HepG2 (cell line): Measurements from ENCODE around the gene NSG2. TPM values are rescaled to one million over a fixed set of nuclear protein-coding genes. Genes with fewer than 3 reads are reported as not detected.

ENCODE experiments used
- ATAC-seq: fragments of 200-7000 bp; cut with Tn5 transposase; 3 replicates; pipeline ENCODE4 v1.9.1; 2020; ENCODE audit warnings: mild to moderate bottlenecking, moderate library complexity
- BruUV-seq: library from RNA; stranded (reverse); fragments of 400-500 nt; replicated peaks from 2 replicates; lab custom pipeline; 2021; lab: Mats Ljungman, UMichigan
- CTCF ChIA-PET: fragments of 300-600 bp; formaldehyde crosslinking; extraction: SDS; loops from one replicate; lab custom pipeline; 2021; ENCODE audit warnings: low total read pairs, inconsistent platforms, low intra/inter-chr PET ratio; lab: Yijun Ruan, JAX
- POLR2A ChIA-PET: fragments of 350-600 bp; sonication (Branson Sonifier 250); formaldehyde crosslinking; loops from one replicate; lab custom pipeline; 2020; ENCODE audit warnings: antibody characterized with exemption, inconsistent platforms; lab: Yijun Ruan, JAX
- DNase-seq: peaks from one replicate; pipeline ENCODE4 v3.0.0-alpha.2; 2015; ENCODE audit warnings: low spot score
- FAIRE-seq: peaks from 3 replicates; lab custom pipeline; 2011; peaks lifted over from hg19 to GRCh38; lab: Jason Lieb, UNC
- H2AFZ ChIP-seq: one replicate; pipeline ENCODE4 v1.6.1; 2011; ENCODE audit warnings: low read length, inconsistent platforms
- H3K27ac ChIP-seq: fragments of 300-600 bp; 3 replicates; pipeline ENCODE4 v1.8.0; 2011; ENCODE audit warnings: mixed run types, mild to moderate bottlenecking, mixed read lengths, low read length, inconsistent platforms; ENCODE audit not compliant: insufficient read depth; ENCODE audit errors: extremely low read length
- H3K27me3 ChIP-seq, 2 experiments: fragments of 200-600 bp in 1 of 2; 2 replicates in 1 of 2; 3 replicates in 1 of 2; pipeline versions ENCODE4 v1.6.0 to v1.8.0; 2011; ENCODE audit warnings: low read length in 2 of 2, mild to moderate bottlenecking in 2 of 2, moderate library complexity in 2 of 2, inconsistent platforms in 1 of 2; ENCODE audit not compliant: insufficient read depth in 2 of 2, control insufficient read depth in 1 of 2
- H3K36me3 ChIP-seq, 2 experiments: fragments of 200-600 bp in 1 of 2; replicated peaks in 1 of 2; 2 replicates in 1 of 2; 3 replicates in 1 of 2; pipeline versions ENCODE4 v1.5.1 to v1.8.0; 2011; ENCODE audit warnings: low read length in 2 of 2, inconsistent platforms in 1 of 2; ENCODE audit not compliant: insufficient read depth in 2 of 2, control insufficient read depth in 1 of 2
- H3K4me1 ChIP-seq: 2 replicates; pipeline ENCODE4 v1.5.1; 2012; ENCODE audit warnings: low read length, inconsistent platforms; ENCODE audit not compliant: insufficient read depth
- H3K4me2 ChIP-seq: 2 replicates; pipeline ENCODE4 v1.6.0; 2011; ENCODE audit warnings: low read depth, low read length, inconsistent platforms
- H3K4me3 ChIP-seq, 3 experiments: fragments of 200-600 bp in 1 of 3; sonication (generic), shearing (Covaris generic) in 1 of 3; replicated peaks in 1 of 3; 2 replicates each; pipeline ENCODE4 v1.5.1; 2011 to 2016; ENCODE audit warnings: low read length in 3 of 3, inconsistent platforms in 2 of 3, low read depth in 2 of 3, mild to moderate bottlenecking in 2 of 3, control low read depth in 1 of 3, mixed read lengths in 1 of 3; ENCODE audit not compliant: insufficient read depth in 1 of 3
- H3K79me2 ChIP-seq: one replicate; pipeline ENCODE4 v1.6.1; 2011; ENCODE audit warnings: low read length, inconsistent platforms; ENCODE audit not compliant: insufficient read depth
- H3K9ac ChIP-seq: 2 replicates; pipeline ENCODE4 v1.6.0; 2011; ENCODE audit warnings: mild to moderate bottlenecking, low read depth, low read length, inconsistent platforms; ENCODE audit not compliant: insufficient read depth
- H3K9me3 ChIP-seq: 2 replicates; pipeline ENCODE4 v1.5.1; 2012; ENCODE audit warnings: mild to moderate bottlenecking, low read length
- H4K20me1 ChIP-seq: 2 replicates; pipeline ENCODE4 v1.6.0; 2011; ENCODE audit warnings: inconsistent platforms, mild to moderate bottlenecking, low read length, moderate library complexity; ENCODE audit not compliant: insufficient read depth
- ARNTL ChIP-seq: sonication (generic); formaldehyde crosslinking; IDR thresholded peaks from 2 replicates; pipeline ENCODE4 v1.4.0; 2020; ENCODE audit warnings: mild to moderate bottlenecking, missing genetic modification reagents
- ATF7 ChIP-seq, 2 experiments: fragments of 450-650 bp in 1 of 2; sonication (generic) in 1 of 2; formaldehyde crosslinking in 1 of 2; IDR thresholded peaks; 2 replicates each; pipeline versions ENCODE4 v1.4.0 to v1.6.1; 2016 to 2020; ENCODE audit warnings: antibody characterized with exemption in 1 of 2, mild to moderate bottlenecking in 1 of 2, missing genetic modification reagents in 1 of 2
- CBX5 ChIP-seq: sonication (generic); formaldehyde crosslinking; IDR thresholded peaks from 2 replicates; pipeline ENCODE4 v1.4.0; 2020; ENCODE audit warnings: missing genetic modification reagents, borderline replicate concordance
- FOXK1 ChIP-seq: sonication (generic); formaldehyde crosslinking; IDR thresholded peaks from 2 replicates; pipeline ENCODE4 v1.4.0; 2020; ENCODE audit warnings: low read depth, missing genetic modification reagents, borderline replicate concordance
- HMGXB3 ChIP-seq: sonication (generic); formaldehyde crosslinking; IDR thresholded peaks from 2 replicates; pipeline ENCODE4 v1.4.0; 2020; ENCODE audit warnings: missing genetic modification reagents, borderline replicate concordance
- HOMEZ ChIP-seq: IDR thresholded peaks from 2 replicates; pipeline ENCODE4 v1.6.1; 2016; ENCODE audit warnings: low read depth
- LCORL ChIP-seq, 2 experiments: fragments of 450-650 bp in 1 of 2; sonication (generic) in 1 of 2; formaldehyde crosslinking in 1 of 2; IDR thresholded peaks; 2 replicates each; pipeline versions ENCODE4 v1.5.0 to v1.6.1; 2017 to 2020; ENCODE audit warnings: antibody characterized with exemption in 1 of 2, missing genetic modification reagents in 1 of 2
- NFE2L2 ChIP-seq: fragments of 150-350 bp; IDR thresholded peaks from 2 replicates; pipeline ENCODE4 v1.6.1; 2014; ENCODE audit warnings: low read length
- SIN3A ChIP-seq: IDR thresholded peaks from 2 replicates; pipeline ENCODE4 v1.6.1; 2011; ENCODE audit warnings: low read depth, mild to moderate bottlenecking, control low read depth, low read length, borderline replicate concordance
- ZNF205 ChIP-seq: IDR thresholded peaks from 2 replicates; pipeline ENCODE4 v1.6.1; 2018; ENCODE audit warnings: missing biosample characterization, missing genetic modification reagents
- ZNF335 ChIP-seq: sonication (generic); formaldehyde crosslinking; IDR thresholded peaks from 2 replicates; pipeline ENCODE4 v1.4.0; 2020; ENCODE audit warnings: missing genetic modification reagents
- ZNF446 ChIP-seq: sonication (generic); formaldehyde crosslinking; IDR thresholded peaks from 2 replicates; pipeline ENCODE4 v1.5.0; 2020; ENCODE audit warnings: mild to moderate bottlenecking, missing genetic modification reagents
- ZNF761 ChIP-seq: sonication (generic); formaldehyde crosslinking; conservative IDR thresholded peaks from 2 replicates; pipeline ENCODE4 v1.4.0; 2020; ENCODE audit warnings: mild to moderate bottlenecking, missing genetic modification reagents
- WGBS: methylation state at CpG from one replicate; pipeline ENCODE4 v1.1.6; 2017; ENCODE audit warnings: low lambda C conversion rate; 5-methylcytosine and 5-hydroxymethylcytosine counted together
- in situ Hi-C: cut with HindIII; loops from 2 replicates; pipeline ENCODE4 v1.10.0; 2017; ENCODE audit warnings: low pct_unique_long_range_greater_than_20kb; ENCODE audit not compliant: extremely low pct_ligation_motif_present
- intact Hi-C: fragments of 100-400 bp; cut with micrococcal nuclease; formaldehyde crosslinking; loops from one replicate; pipeline ENCODE4 v1.10.0; 2022; ENCODE audit not compliant: unreplicated experiment
- polyA plus RNA-seq, 8 experiments: library from polyadenylated mRNA; depleted of rRNA in 3 of 8; stranded (reverse) in 7 of 8; unstranded in 1 of 8; fragments of >200 nt; fragmentation: Illumina TruSeq in 4 of 8; extraction: Trizol in 4 of 8; gene quantifications; 2 replicates each; pipeline versions ENCODE4 v1.2.1 to v1.2.3, GENCODE V29; 2011 to 2016; ENCODE audit warnings: low read depth in 4 of 8, missing spikeins in 1 of 8, mixed read lengths in 1 of 8; ENCODE audit not compliant: insufficient read depth in 1 of 8
- total RNA-seq, 5 experiments: library from RNA; depleted of rRNA; stranded (reverse); fragments of >200 nt; fragmentation: Illumina TruSeq; extraction: Trizol; gene quantifications; 2 replicates each; pipeline ENCODE4 v1.2.3, GENCODE V29; 2016; ENCODE audit warnings: low read depth in 1 of 5

NSG2 gene
- total and polyA plus RNA-seq, 2 of the 13 experiments (the other 11 are each of a cell fraction or from before 2014, with no cell fraction given): 0.21 TPM; not detected in 1

- peaks cover 1 to 23% of the 10 kb centered on the region in 2 experiments; a peak in 3 of 5 replicates for H3K27me3 ChIP-seq
- H2AFZ ChIP-seq: no peak overlapping the region
- H3K9me3 ChIP-seq: no peaks in the 10 kb centered on the region
- ATAC-seq (no peak), FAIRE-seq (no peak), DNase-seq (no peak)
- CTCF ChIA-PET: no interaction called here
- WGBS: 25% methylated on average over 9 of the region's 9 CpGs
- BruUV-seq: no TSS peak
- no peaks in the 10 kb centered on the region for H4K20me1 ChIP-seq
- no peak overlapping the region for H3K27ac ChIP-seq
- H3K79me2 ChIP-seq: no peaks in the 10 kb centered on the region
- POLR2A ChIA-PET: no interaction called here
- H3K4me3 ChIP-seq: no peak overlapping the region
- no peaks in the 10 kb centered on the region for H3K36me3 ChIP-seq
- no peak for TF ChIP-seq ZNF335 (CRISPR knock-in tag)
- TF ChIP-seq SIN3A: no peak
- TF ChIP-seq LCORL (IDR thresholded peaks at IDR 0.05): no peak
- TF ChIP-seq LCORL (CRISPR knock-in tag; IDR thresholded peaks at IDR 0.05): no peak
- TF ChIP-seq HOMEZ (CRISPR knock-in tag): no peak
- intact Hi-C loops (no loop called here), in situ Hi-C loops (no loop called here)
- no peaks in the 10 kb centered on the region for H3K4me1 ChIP-seq
- no peak overlapping the region for H3K4me2 ChIP-seq
- H3K9ac ChIP-seq: no peak overlapping the region
These were observed 73.4 kb downstream of the NSG2 start for GRCh38 chr5:174118823-174119467.

GRCh38 chr5:174119468-174119881 lies 74.0 kb downstream of the NSG2 start:
- Histone ChIP-seq H3K9ac (no peak overlapping the region), H3K79me2 (no peaks in the 10 kb centered on the region), H3K27ac (no peak overlapping the region), H3K9me3 (no peaks in the 10 kb centered on the region), H3K4me2 (no peak overlapping the region), H3K4me3 (no peak overlapping the region), H3K36me3 (no peaks in the 10 kb centered on the region), H3K4me1 (no peaks in the 10 kb centered on the region), H2AFZ (no peak overlapping the region), H3K27me3 (peaks cover 1 to 23% of the 10 kb centered on the region in 2 experiments; a peak in 3 of 5 replicates), H4K20me1 (no peaks in the 10 kb centered on the region)
- DNase-seq: no peak
- WGBS: 28% methylated on average over 6 of the region's 8 CpGs
- BruUV-seq: no TSS peak
- CTCF ChIA-PET: no interaction called here
- POLR2A ChIA-PET: no interaction called here
- intact Hi-C loops (no loop called here), in situ Hi-C loops (no loop called here)
- no peak for ATAC-seq
- FAIRE-seq: no peak
- TF ChIP-seq CBX5 (CRISPR knock-in tag) (no peak), ZNF446 (CRISPR knock-in tag) (no peak), HMGXB3 (CRISPR knock-in tag) (no peak), ARNTL (CRISPR knock-in tag) (no peak), NFE2L2 (no peak), ZNF761 (CRISPR knock-in tag) (no peak), ZNF205 (CRISPR knock-in tag) (no peak), ATF7 (IDR thresholded peaks at IDR 0.05) (no peak), ATF7 (CRISPR knock-in tag; IDR thresholded peaks at IDR 0.05) (no peak), FOXK1 (CRISPR knock-in tag) (no peak)
